SW480 (cell line): ENCODE results near the gene SECISBP2.

Experiments
- DNase-seq: peaks from one replicate; pipeline ENCODE4 v3.0.0-alpha.2; 2016; ENCODE audit warnings: low spot score

SECISBP2 gene

GRCh38 chr9:89405826-89406225 lies 87.5 kb downstream of the SECISBP2 start:
- no peak for DNase-seq

DNA sequence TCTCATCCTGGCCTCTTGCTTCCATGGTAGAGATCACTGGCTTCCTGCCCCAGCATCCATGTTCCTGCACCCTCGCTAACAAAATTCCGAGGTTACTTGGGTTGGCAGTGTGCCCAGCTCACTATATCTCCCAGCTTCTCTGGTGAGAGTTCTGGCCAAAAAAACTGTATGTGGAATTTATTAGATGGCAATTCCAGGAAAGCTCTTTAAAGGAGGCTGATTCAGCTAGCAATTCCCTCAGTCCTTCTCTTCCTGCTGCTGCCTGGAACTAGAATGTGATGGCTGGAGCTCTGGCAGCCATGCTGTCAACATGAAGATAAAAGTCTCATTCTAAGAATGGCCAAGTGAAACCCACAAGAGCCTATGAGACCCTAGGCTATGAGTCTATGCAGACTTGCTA lies 88.8 kb downstream of the SECISBP2 start:
- no peak for DNase-seq

GRCh38 chr9:89408628-89409101 lies 90.4 kb downstream of the SECISBP2 start:
- no peak for DNase-seq
